ENCODE results near the gene PUS7L.
"Not testable (repeated sequence)": the region's sequence is repeated elsewhere in the genome, so short reads cannot be mapped to it uniquely, and the experiment has no call there.

PUS7L gene

GRCh38 chr12:43696154-43696553 is 62.4 kb downstream of the PUS7L start:
- no peak overlapping the region for H3K4me3 ChIP-seq (ENCODE audit: low read depth, low read length)
- no peak for TF ChIP-seq CTCF (IDR thresholded peaks at IDR 0.05; ENCODE audit: insufficient read depth, low read depth, low read length, missing control alignments)
- DNase-seq (ENCODE audit: low read depth) = no peak

- no peak overlapping the region for H3K4me3 ChIP-seq (ENCODE audit: low read depth, low read length)
- no peak for DNase-seq (ENCODE audit: low read depth)
- no peak for TF ChIP-seq CTCF (IDR thresholded peaks at IDR 0.05; ENCODE audit: insufficient read depth, low read depth, low read length, missing control alignments)
These were observed 63.7 kb downstream of the PUS7L start for GRCh38 chr12:43694879-43695278.

GRCh38 chr12:43692064-43692463 is 66.5 kb downstream of the PUS7L start:
- H3K4me3 ChIP-seq (ENCODE audit: low read depth, low read length) = no peak overlapping the region
- no peak for DNase-seq (ENCODE audit: low read depth)

GRCh38 chr12:43685491-43685890 is 73.1 kb downstream of the PUS7L start:
- H3K4me3 ChIP-seq (ENCODE audit: low read depth, low read length); DNase-seq (ENCODE audit: low read depth): not testable (repeated sequence)

More at GRCh38 chr12:43692064-43692463, 66.5 kb downstream of the PUS7L start:
- no peak for TF ChIP-seq CTCF (IDR thresholded peaks at IDR 0.05; ENCODE audit: insufficient read depth, low read depth, low read length, missing control alignments)

- peak; percentile 69 for TF ChIP-seq CTCF (IDR thresholded peaks at IDR 0.05; ENCODE audit: insufficient read depth, low read depth, low read length, missing control alignments)
- DNase-seq (ENCODE audit: low read depth) = peak; percentile 58
These were observed 82.3 kb downstream of the PUS7L start for GRCh38 chr12:43676183-43676813.

GRCh38 chr12:43675048-43675904 is 83.3 kb downstream of the PUS7L start:
- DNase-seq (ENCODE audit: low read depth) = no peak
- no peak overlapping the region for H3K4me3 ChIP-seq (ENCODE audit: low read depth, low read length)
- TF ChIP-seq CTCF (IDR thresholded peaks at IDR 0.05; ENCODE audit: insufficient read depth, low read depth, low read length, missing control alignments) = no peak

More at GRCh38 chr12:43676183-43676813, 82.3 kb downstream of the PUS7L start:
- no peak overlapping the region for H3K4me3 ChIP-seq (ENCODE audit: low read depth, low read length)

GRCh38 chr12:43669373-43669772 is 89.2 kb downstream of the PUS7L start:
- no peak for DNase-seq (ENCODE audit: low read depth)
- no peak overlapping the region for H3K4me3 ChIP-seq (ENCODE audit: low read depth, low read length)
- no peak for TF ChIP-seq CTCF (IDR thresholded peaks at IDR 0.05; ENCODE audit: insufficient read depth, low read depth, low read length, missing control alignments)

Data from GM12865 (cell line).